GM18502 (cell line): ENCODE data around the gene KRTAP3-3.

Source experiments
- ATAC-seq: cut with Tn5 transposase; IDR thresholded peaks from one replicate; pipeline ENCODE4 v1.9.1; 2021; ENCODE audit warnings: mild to moderate bottlenecking; ENCODE audit not compliant: unreplicated experiment, poor library complexity

KRTAP3-3 gene

GRCh38 chr17:40962059-40962561 is 31.9 kb downstream of the KRTAP3-3 start:
- ATAC-seq: no peak

DNA sequence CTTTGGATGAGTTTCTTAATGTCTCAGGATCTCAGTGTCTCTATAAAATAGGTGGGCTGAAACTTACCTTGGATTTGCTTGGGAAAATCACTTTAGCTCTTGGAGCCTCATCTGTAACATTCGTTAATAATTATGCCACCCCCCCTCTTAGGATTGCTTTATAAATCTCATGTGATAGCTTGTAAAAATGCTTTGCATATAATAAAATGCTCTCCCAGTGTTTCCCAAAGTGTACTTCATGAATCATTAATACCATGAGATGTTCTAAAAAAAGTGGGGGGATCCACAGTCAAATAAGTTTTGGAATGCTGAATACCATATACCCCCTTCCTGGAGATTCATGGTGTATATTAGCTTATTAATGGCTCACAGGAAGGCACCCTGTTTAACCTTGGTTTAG is 32.4 kb downstream of the KRTAP3-3 start:
- no peak for ATAC-seq

DNA sequence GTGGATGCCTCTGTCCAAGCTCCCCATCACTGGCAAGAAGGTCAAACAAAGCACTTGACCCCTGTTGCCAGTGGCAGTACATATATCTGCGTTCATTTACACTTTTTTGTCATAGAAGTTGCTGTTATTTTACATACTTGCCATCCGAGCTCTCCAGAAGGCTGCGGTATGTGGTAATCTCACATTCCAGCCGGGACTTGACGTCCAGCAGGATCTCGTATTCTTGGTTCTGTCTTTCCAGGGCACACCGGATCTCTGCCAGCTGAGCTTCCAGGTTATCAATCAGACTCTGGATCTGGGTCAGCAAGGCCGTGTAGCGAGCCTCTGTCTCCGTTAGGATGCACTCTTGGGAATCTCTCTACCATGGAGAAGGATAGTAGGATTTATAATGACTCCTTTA is 33.8 kb downstream of the KRTAP3-3 start:
- no peak for ATAC-seq

GRCh38 chr17:40958086-40958953 is 35.6 kb downstream of the KRTAP3-3 start:
- ATAC-seq: no peak

DNA sequence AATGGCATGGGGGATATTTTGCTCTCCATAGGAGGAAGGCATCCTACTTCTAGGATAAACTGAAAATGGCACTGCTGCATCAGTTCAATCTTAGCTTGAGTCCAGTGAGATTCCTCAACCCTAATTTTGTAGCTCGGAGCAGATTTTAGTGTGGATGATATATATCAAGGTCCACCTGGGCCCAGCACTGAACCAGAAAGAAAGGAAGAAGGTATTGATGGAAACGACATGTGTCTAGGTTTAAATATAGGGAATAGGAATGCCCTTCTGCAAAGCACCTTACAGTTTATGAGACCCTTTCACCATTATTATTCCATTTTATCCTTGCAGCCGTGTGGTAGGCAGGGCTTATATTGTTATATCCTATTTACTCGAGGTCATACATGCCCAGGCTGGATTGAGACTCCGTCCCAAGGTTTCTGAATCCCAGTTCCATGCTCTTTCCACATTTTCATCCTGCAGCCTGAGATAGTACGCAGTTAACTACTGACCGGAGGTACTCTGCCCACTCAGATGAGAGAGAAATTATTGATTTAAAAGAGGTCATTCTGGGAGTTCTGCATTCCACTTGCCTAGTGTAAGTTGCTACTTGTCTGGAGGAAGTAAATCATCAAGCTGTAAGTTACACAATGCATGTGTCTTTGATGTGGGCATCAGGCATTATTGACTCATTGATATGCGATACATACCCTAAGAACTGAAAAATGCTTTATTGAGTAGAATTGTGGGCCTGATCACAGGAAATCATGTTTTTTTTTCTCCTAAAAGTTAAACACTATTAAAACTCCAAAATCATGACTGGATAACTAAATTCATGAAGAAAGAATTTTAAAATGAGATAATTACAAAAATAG is 37.3 kb downstream of the KRTAP3-3 start:
- no peak for ATAC-seq

- ATAC-seq: no peak
Measured at GRCh38 chr17:40953881-40954280, 40.1 kb downstream of the KRTAP3-3 start.

DNA sequence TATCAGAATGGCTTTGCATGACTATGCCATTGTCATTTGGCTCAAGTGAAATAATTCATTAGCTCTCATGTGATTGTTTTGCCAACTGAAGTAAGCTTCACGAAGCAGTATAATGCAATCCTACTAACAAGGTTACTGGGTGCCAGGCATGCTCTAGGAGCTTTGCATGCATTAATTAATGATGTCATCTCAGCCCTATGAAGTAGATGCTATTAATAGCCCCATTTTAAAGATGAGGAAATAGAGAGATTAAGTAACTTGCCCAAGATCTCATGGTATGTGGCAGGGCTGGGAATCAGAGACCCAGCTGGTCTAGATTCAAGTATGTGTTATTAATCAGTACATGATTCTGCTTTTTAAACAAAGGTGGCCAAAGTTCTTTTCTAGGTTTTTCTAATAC is 41.3 kb downstream of the KRTAP3-3 start:
- ATAC-seq: no peak

DNA sequence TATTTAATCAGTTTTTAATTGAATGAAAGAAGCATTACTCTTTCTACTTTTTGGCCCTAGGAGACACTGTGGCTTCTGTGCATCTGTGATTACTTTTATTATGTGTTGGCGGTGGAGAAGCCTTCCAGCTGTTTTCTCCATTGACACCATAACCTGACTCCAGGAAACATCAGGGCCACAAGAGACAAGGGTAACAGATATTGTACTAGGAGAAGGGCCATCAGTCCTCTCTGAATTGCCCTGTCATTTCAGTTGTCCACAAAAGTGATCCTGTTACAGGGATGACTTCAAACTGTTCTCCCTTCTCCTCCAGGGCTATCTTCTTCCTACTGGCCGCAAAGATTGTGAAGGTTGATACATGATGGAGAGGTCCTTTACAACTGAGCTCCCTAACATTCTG is 41.8 kb downstream of the KRTAP3-3 start:
- no peak for ATAC-seq

DNA sequence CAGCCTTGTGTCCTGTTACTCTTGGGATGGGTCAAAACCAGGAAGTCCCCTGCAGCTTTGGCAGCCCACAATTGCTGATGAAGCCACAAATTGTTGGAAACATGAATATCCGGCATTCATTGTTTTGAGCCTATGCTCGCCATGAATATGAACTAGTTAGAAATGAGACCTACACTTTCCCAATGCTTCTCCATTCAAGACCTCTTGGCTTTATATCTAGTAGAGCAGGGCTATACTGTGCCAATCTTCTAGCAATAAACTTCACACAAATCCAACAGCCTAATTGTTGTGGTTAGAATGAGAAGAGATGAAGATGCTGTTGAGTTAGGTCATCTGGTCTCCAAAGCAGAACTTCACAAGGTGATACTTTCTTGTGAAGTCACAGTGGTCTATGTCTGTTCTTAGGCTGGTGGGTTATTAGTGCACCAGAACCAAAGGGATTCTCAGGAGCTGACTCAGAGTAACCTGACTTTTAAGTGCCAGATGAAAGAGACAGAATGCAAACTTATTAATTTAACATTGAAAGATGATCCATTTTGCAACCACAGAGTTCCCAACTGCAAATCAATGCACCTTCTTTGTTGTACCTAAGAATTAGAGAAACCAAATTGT is 42.8 kb downstream of the KRTAP3-3 start:
- ATAC-seq: no peak

- no peak for ATAC-seq
Measured at GRCh38 chr17:40950176-40950575, 43.8 kb downstream of the KRTAP3-3 start.

GRCh38 chr17:40949418-40949817 is 44.5 kb downstream of the KRTAP3-3 start:
- no peak for ATAC-seq

DNA sequence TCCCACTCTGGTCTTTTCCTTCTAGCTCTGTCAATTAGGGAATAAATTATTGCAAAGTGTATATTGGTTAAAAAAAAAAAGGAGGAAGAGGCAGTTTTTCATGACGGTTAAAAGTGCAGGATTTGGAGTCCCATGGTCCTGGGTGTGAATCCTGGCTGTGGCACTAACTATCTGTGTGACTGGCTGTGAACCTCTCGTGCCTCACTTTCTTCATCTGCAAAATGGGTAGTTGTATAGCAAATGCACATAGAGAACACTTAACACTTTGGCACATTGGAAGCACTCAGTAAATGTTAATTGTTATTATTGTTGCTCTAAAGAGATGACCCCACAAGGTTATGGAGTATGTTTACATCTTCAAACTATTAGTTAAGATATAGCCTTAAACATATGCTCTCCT is 46.0 kb downstream of the KRTAP3-3 start:
- ATAC-seq: no peak

DNA sequence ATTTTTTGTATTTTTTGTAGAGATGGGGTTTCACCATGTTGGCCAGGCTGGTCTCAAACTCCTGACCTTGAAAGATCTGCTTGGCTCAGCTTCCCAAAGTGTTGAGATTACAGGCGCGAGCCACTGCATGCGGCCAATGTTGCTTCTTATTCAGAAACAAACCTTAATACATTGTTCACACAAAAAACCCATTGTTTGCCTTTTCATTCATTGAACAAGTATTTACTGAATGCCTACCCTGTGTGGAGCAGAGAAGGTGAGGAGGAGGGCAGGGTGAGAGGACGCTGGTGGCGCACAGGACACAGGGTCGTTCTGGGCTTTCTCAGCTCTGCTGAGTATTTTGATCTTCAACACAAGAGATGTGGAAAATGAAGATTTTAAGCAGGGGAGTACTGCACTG is 48.5 kb downstream of the KRTAP3-3 start:
- no peak for ATAC-seq

- ATAC-seq: no peak
Measured at GRCh38 chr17:40944531-40944930, 49.4 kb downstream of the KRTAP3-3 start.
